H1 (cell line): ENCODE data around the gene PPP2R3A. TPM values are rescaled to one million over a fixed set of nuclear protein-coding genes. Genes with fewer than 3 reads are reported as not detected.

Source experiments
- CTCF ChIA-PET: fragments of 300-600 bp; sonication (Branson Sonifier 250); formaldehyde crosslinking; loops from one replicate; lab custom pipeline; 2021; ENCODE audit not compliant: partially characterized antibody; lab: Charles Lee
- POLR2A ChIA-PET: fragments of 300-600 bp; sonication (Branson Sonifier 250); formaldehyde crosslinking; loops from one replicate; lab custom pipeline; 2021; ENCODE audit warnings: inconsistent platforms; ENCODE audit not compliant: partially characterized antibody; lab: Charles Lee
- DNase-seq, 2 experiments: peaks; one replicate each; pipeline versions ENCODE4 v3.0.0 to v3.0.0-alpha.2; 2010 to 2022; ENCODE audit warnings: low spot score in 2 of 2, low read depth in 1 of 2, mixed read lengths in 1 of 2
- FAIRE-seq: peaks from 2 replicates; lab custom pipeline; 2011; peaks lifted over from hg19 to GRCh38; lab: Jason Lieb, UNC
- H2AFZ ChIP-seq: 2 replicates; pipeline ENCODE4 v1.8.1; 2012; ENCODE audit warnings: low read length, inconsistent platforms
- H2AK5ac ChIP-seq: 2 replicates; pipeline ENCODE4 v1.6.1; 2013; ENCODE audit warnings: low read depth, low read length
- H2BK120ac ChIP-seq: replicated peaks from 2 replicates; pipeline ENCODE3; 2013; ENCODE audit warnings: low read depth, low read length, inconsistent platforms
- H2BK12ac ChIP-seq: 2 replicates; pipeline ENCODE4 v1.6.1; 2013; ENCODE audit warnings: low read depth, low read length
- H2BK15ac ChIP-seq: 2 replicates; pipeline ENCODE4 v1.6.1; 2013; ENCODE audit warnings: low read length
- H2BK20ac ChIP-seq: 2 replicates; pipeline ENCODE4 v1.6.1; 2013; ENCODE audit warnings: low read length
- H2BK5ac ChIP-seq: 2 replicates; pipeline ENCODE4 v1.6.1; 2013; ENCODE audit warnings: low read depth, low read length
- H3K14ac ChIP-seq: 2 replicates; pipeline ENCODE4 v1.6.1; 2013; ENCODE audit warnings: inconsistent platforms; ENCODE audit not compliant: insufficient read length
- H3K18ac ChIP-seq: 2 replicates; pipeline ENCODE4 v1.6.1; 2013; ENCODE audit warnings: low read length; ENCODE audit errors: extremely low read depth
- H3K23ac ChIP-seq: 2 replicates; pipeline ENCODE4 v1.6.1; 2013; ENCODE audit warnings: inconsistent platforms; ENCODE audit not compliant: insufficient read length
- H3K23me2 ChIP-seq: 2 replicates; pipeline ENCODE4 v1.6.1; 2013; ENCODE audit warnings: low read depth, low read length
- H3K27ac ChIP-seq: 2 replicates; pipeline ENCODE4 v1.6.1; 2011; ENCODE audit warnings: low read depth, low read length, inconsistent platforms
- H3K27me3 ChIP-seq, 4 experiments: replicated peaks in 1 of 4; 1 replicate in 1 of 4; 2 replicates in 3 of 4; pipeline versions ENCODE4 v1.6.1 to v1.8.1; 2011 to 2013; ENCODE audit warnings: low read length in 3 of 4, mild to moderate bottlenecking in 3 of 4, inconsistent platforms in 2 of 4, mixed read lengths in 2 of 4, moderate library complexity in 1 of 4; ENCODE audit not compliant: control insufficient read depth in 3 of 4, insufficient read depth in 3 of 4; ENCODE audit errors: extremely low read depth in 1 of 4
- H3K36me3 ChIP-seq, 4 experiments: 2 replicates each; pipeline versions ENCODE4 v1.6.1 to v1.8.1; 2011 to 2013; ENCODE audit warnings: mild to moderate bottlenecking in 4 of 4, low read length in 3 of 4, moderate library complexity in 2 of 4, control low read depth in 1 of 4, inconsistent platforms in 1 of 4; ENCODE audit not compliant: insufficient read depth in 4 of 4, control insufficient read depth in 2 of 4
- H3K4ac ChIP-seq: replicated peaks from 2 replicates; pipeline ENCODE3; 2013; ENCODE audit warnings: low read length, low read depth, mixed read lengths, inconsistent platforms; ENCODE audit not compliant: insufficient read length
- H3K4me1 ChIP-seq, 4 experiments: replicated peaks in 1 of 4; 1 replicate in 1 of 4; 2 replicates in 3 of 4; pipeline versions ENCODE4 v1.6.1 to v1.8.1; 2011 to 2013; ENCODE audit warnings: low read length in 3 of 4, inconsistent platforms in 2 of 4, mixed read lengths in 1 of 4; ENCODE audit not compliant: insufficient read depth in 4 of 4, control insufficient read depth in 3 of 4
- H3K4me2 ChIP-seq, 2 experiments: 2 replicates each; pipeline versions ENCODE4 v1.6.1 to v1.8.1; 2011 to 2013; ENCODE audit warnings: low read depth in 2 of 2, low read length in 2 of 2, control low read depth in 1 of 2, inconsistent platforms in 1 of 2, mild to moderate bottlenecking in 1 of 2; ENCODE audit not compliant: insufficient read depth in 1 of 2
- H3K4me3 ChIP-seq, 4 experiments: fragments of 200-600, 300-600 bp in 1 of 4; sonication (generic), shearing (Covaris generic), sonication (Bioruptor Twin) in 1 of 4; 2 replicates each; pipeline versions ENCODE4 v1.5.1 to v1.8.1; 2011 to 2016; ENCODE audit warnings: low read length in 4 of 4, low read depth in 3 of 4, control low read depth in 2 of 4, inconsistent platforms in 2 of 4, mild to moderate bottlenecking in 2 of 4, mixed read lengths in 1 of 4, moderate library complexity in 1 of 4; ENCODE audit not compliant: insufficient read depth in 2 of 4; ENCODE audit errors: extremely low read depth in 1 of 4
- H3K56ac ChIP-seq: replicated peaks from 2 replicates; pipeline ENCODE3; 2013; ENCODE audit warnings: low read depth, mild to moderate bottlenecking, mixed read lengths, low read length, inconsistent platforms; ENCODE audit not compliant: insufficient read length
- H3K79me1 ChIP-seq: 2 replicates; pipeline ENCODE4 v1.6.1; 2013; ENCODE audit warnings: low read depth, low read length, control low read depth
- H3K79me2 ChIP-seq, 2 experiments: 2 replicates each; pipeline versions ENCODE4 v1.6.1 to v1.8.1; 2012 to 2013; ENCODE audit warnings: low read length in 2 of 2, mild to moderate bottlenecking in 2 of 2, inconsistent platforms in 1 of 2; ENCODE audit not compliant: insufficient read depth in 2 of 2, control insufficient read depth in 1 of 2
- H3K9ac ChIP-seq, 4 experiments: replicated peaks in 1 of 4; 1 replicate in 1 of 4; 2 replicates in 3 of 4; pipeline versions ENCODE4 v1.6.1 to v1.8.1; 2011 to 2013; ENCODE audit warnings: low read depth in 3 of 4, low read length in 3 of 4, control low read depth in 2 of 4, mild to moderate bottlenecking in 2 of 4, moderate library complexity in 2 of 4, inconsistent platforms in 1 of 4; ENCODE audit errors: extremely low read depth in 1 of 4
- H3K9me3 ChIP-seq, 2 experiments: 2 replicates each; pipeline versions ENCODE4 v1.6.1 to v1.8.1; 2012 to 2013; ENCODE audit warnings: mild to moderate bottlenecking in 2 of 2, moderate library complexity in 2 of 2, control low read depth in 1 of 2, inconsistent platforms in 1 of 2, low read depth in 1 of 2, low read length in 1 of 2, mixed read lengths in 1 of 2; ENCODE audit not compliant: insufficient read depth in 2 of 2
- H4K20me1 ChIP-seq, 2 experiments: replicated peaks in 1 of 2; 2 replicates each; pipeline versions ENCODE3 to v1.8.1; 2011 to 2013; ENCODE audit warnings: inconsistent platforms in 2 of 2, low read length in 2 of 2, mild to moderate bottlenecking in 1 of 2; ENCODE audit not compliant: insufficient read depth in 2 of 2, control insufficient read depth in 1 of 2
- H4K5ac ChIP-seq: 2 replicates; pipeline ENCODE4 v1.6.1; 2013; ENCODE audit warnings: low read length, low read depth, mixed read lengths, inconsistent platforms; ENCODE audit not compliant: insufficient read length
- H4K8ac ChIP-seq: 2 replicates; pipeline ENCODE4 v1.8.0; 2013; ENCODE audit warnings: mild to moderate bottlenecking, moderate library complexity, low read length, inconsistent platforms; ENCODE audit not compliant: insufficient read depth; ENCODE audit errors: extremely low read depth
- H4K91ac ChIP-seq: replicated peaks from 2 replicates; pipeline ENCODE3; 2013; ENCODE audit warnings: low read length, mixed read lengths, inconsistent platforms; ENCODE audit not compliant: insufficient read length
- ATF2 ChIP-seq: IDR thresholded peaks from 2 replicates; pipeline ENCODE4 v1.6.1; 2012; ENCODE audit warnings: low read length, inconsistent platforms
- RXRA ChIP-seq: IDR thresholded peaks from 2 replicates; pipeline ENCODE4 v1.6.1; 2011; ENCODE audit warnings: low read depth, mild to moderate bottlenecking, low read length, moderate library complexity; ENCODE audit not compliant: insufficient read depth
- SP2 ChIP-seq: IDR thresholded peaks from 2 replicates; pipeline ENCODE4 v1.6.1; 2012; ENCODE audit warnings: mild to moderate bottlenecking, low read length, inconsistent platforms
- SP4 ChIP-seq: IDR thresholded peaks from 2 replicates; pipeline ENCODE4 v1.6.1; 2012; ENCODE audit warnings: low read length, inconsistent platforms
- TCF12 ChIP-seq: IDR thresholded peaks from 2 replicates; pipeline ENCODE4 v1.6.1; 2011; ENCODE audit warnings: low read depth, mild to moderate bottlenecking, low read length
- WGBS, 2 experiments: shearing (Covaris generic) in 1 of 2; methylation state at CpG; one replicate each; pipeline versions ENCODE4 v1.1.6 to v1.1.7; 2013 to 2015; ENCODE audit warnings: low lambda C conversion rate in 2 of 2, mixed read lengths in 2 of 2, inconsistent platforms in 1 of 2, low coverage in 1 of 2, missing lambda C conversion rate in 1 of 2; ENCODE audit not compliant: insufficient replicate concordance in 2 of 2, insufficient coverage in 1 of 2, insufficient read length in 1 of 2; ENCODE audit errors: extremely low coverage in 1 of 2, missing lambda C conversion rate in 1 of 2; 5-methylcytosine and 5-hydroxymethylcytosine counted together
- polyA plus RNA-seq, 7 experiments: library from polyadenylated mRNA; depleted of rRNA in 3 of 7; stranded (reverse) in 5 of 7; unstranded in 2 of 7; fragments of >200 nt in 5 of 7; fragments of 200-250 nt in 2 of 7; gene quantifications; 1 replicate in 5 of 7; 2 replicates in 1 of 7; 4 replicates in 1 of 7; pipeline versions ENCODE4 v1.2.1 to v1.2.3, GENCODE V29; 2011 to 2013; ENCODE audit warnings: missing spikeins in 2 of 7, mixed read lengths in 2 of 7
- total RNA-seq: library from RNA; stranded (reverse); fragmentation: NEBNext Ultra II Directional; extraction: Animal tissue kit (Norgen Biotek cat#: 25700); gene quantifications from 2 replicates; pipeline ENCODE4 v1.2.1, GENCODE V29; 2021

The PPP2R3A gene
- total and polyA plus RNA-seq, 2 of the 8 experiments (the other 6 are each of a cell fraction or from before 2014, with no cell fraction given): 4.1 to 15.2 TPM

DNA sequence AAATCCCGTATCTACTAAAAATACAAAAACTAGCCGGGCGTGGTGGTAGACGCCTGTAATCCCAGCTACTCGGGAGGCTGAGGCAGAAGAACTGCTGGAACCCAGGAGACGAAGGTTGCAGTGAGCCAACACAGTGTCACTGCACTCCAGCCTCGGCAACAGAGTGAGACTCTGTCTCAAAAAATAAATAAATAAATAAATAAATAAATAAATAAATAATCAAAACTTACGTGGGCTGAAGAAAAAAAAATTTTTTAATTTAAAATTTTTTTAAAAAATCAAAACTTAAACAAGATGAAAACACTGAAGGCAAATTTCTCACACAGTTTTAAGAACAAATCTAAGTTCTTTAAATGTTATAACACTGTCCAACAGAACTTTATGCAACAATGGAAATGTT lies 216.2 kb downstream of the PPP2R3A start:
- H2BK12ac ChIP-seq: no peak overlapping the region
- no peak overlapping the region for H2BK15ac ChIP-seq
- no peaks in the 10 kb centered on the region for H3K27me3 ChIP-seq
- FAIRE-seq (no peak), DNase-seq (no peak)
- H3K4me1 ChIP-seq: peaks cover 0 to 3% (median 0%) of the 10 kb centered on the region in 4 experiments; a peak in 2 of 7 replicates
- peaks cover 15 to 17% of the 10 kb centered on the region in 2 experiments for H4K20me1 ChIP-seq
- no peak overlapping the region for H3K14ac ChIP-seq
- no peaks in the 10 kb centered on the region for H3K23me2 ChIP-seq
- H2BK120ac ChIP-seq: no peak overlapping the region
- no peak overlapping the region for H3K18ac ChIP-seq
- H2AFZ ChIP-seq: no peak overlapping the region
- H3K9ac ChIP-seq: no peak overlapping the region
- no peak overlapping the region for H4K8ac ChIP-seq
- no peak overlapping the region for H3K27ac ChIP-seq
- WGBS, 2 experiments: 94% methylated on average over 8 of the region's 8 CpGs; no CpG with 5 or more reads in 1 of the 2 experiments
- no peak overlapping the region for H3K4ac ChIP-seq
- H2AK5ac ChIP-seq: no peak overlapping the region
- no peaks in the 10 kb centered on the region for H3K9me3 ChIP-seq
- no peaks in the 10 kb centered on the region; the same call in 1 of the 2 replicates for H3K79me1 ChIP-seq
- H2BK5ac ChIP-seq: no peak overlapping the region
- CTCF ChIA-PET: interaction anchor here (0.7 to 1.0 kb wide), 2 partner anchors 27 to 67 kb away, joined by 3 read pairs; no protein-coding TSS in a partner anchor
- H3K23ac ChIP-seq: no peak overlapping the region
- H3K79me2 ChIP-seq: peaks cover 27 to 97% of the 10 kb centered on the region in 2 experiments
- no peak overlapping the region for H3K56ac ChIP-seq
- no peak overlapping the region for H3K4me2 ChIP-seq
- H4K5ac ChIP-seq: no peak overlapping the region
- H3K36me3 ChIP-seq: no peaks in the 10 kb centered on the region
- no peak overlapping the region for H4K91ac ChIP-seq
- H2BK20ac ChIP-seq: no peak overlapping the region
- no peak overlapping the region for H3K4me3 ChIP-seq
- POLR2A ChIA-PET: interaction anchor here (1.1 to 12.1 kb wide), 2 partner anchors 14 to 24 kb away, joined by 3 to 86 read pairs; partner anchors contain the start of gene MSL2
- TF ChIP-seq TCF12: no peak
- TF ChIP-seq RXRA: no peak
- no peak for TF ChIP-seq SP2
- no peak for TF ChIP-seq SP4
- TF ChIP-seq ATF2: no peak
